GM19025 (cell line): ENCODE results near the gene NDUFAB1.
"Not testable (repeated sequence)": the region's sequence is repeated elsewhere in the genome, so short reads cannot be mapped to it uniquely, and the experiment has no call there.

ENCODE experiments used
- ATAC-seq: cut with Tn5 transposase; IDR thresholded peaks from one replicate; pipeline ENCODE4 v1.9.1; 2021; ENCODE audit warnings: mild to moderate bottlenecking, low read depth, moderate library complexity; ENCODE audit not compliant: unreplicated experiment

The NDUFAB1 gene

DNA sequence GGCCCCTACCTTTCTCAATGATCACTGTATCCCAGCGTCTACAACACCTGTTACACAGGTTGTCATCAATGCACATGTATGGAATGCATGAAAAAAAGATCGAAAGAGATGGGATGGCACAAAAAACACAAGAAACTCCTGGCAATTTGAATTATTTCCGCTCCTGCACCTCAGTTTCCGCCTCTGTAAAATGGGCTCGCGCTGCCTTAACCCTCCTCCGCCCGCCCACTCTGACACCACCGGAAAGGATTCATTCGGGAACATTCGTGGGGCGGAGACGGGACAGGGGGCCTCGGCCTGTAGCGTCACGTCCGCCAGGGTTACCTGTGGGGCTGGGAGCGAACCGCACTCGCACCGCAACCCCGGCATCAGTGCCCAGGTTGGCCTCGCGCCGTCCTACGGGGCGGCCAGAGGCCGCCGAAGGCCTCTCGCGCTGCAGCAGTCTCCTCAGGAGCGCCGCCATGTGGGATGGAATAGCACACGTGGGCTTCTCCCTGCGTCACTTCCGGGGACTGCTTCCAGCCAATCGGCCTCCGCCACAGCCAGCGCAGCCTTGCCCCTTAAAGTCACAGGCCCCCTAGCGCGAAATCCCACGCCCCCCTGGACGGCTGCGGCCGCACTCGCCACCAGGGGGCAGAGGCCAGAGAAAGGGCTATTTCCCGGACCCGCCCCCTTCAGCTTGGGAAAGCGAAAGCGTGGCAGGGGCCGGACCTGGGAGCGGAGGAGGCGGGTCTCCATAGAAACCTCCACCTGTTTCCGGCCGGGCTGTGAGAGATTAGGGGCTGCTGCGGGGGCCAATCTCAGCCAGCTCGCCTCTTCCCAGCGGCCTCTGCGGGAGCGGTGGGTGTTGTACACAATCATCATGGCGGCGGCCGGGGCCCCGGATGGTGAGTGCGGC lies 39.0 kb downstream of the NDUFAB1 start, which contains the start of the genes EARS2 and UBFD1:
TSS of gene EARS2 (minus strand) at position 470 of the 898 bp plus-strand sequence. CDS start at position 463, 7 bp downstream.
TSS of gene UBFD1 (plus strand) at position 847 of the 898 bp plus-strand sequence. CDS start at position 863, 16 bp downstream.
- ATAC-seq = peak; percentile 87

DNA sequence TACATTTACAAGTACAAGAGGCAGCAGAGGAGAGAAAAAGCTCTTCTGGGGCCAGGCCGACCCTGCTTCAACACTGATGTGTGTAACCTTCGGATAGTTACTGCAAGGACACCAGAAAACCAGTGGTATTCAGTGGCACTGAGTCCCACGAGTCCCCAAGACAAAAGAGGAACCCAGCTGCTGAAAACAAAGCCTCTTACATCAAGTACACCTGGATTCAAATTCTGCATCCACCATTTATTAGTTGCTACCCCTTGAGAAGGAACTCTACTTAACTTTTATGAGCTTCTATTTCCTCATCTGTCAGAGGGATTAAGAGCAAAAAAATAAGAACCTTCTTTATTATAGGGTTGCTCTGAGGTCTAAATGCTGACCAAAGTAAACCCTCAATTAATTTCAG lies 41.6 kb downstream of the NDUFAB1 start:
- no peak for ATAC-seq

DNA sequence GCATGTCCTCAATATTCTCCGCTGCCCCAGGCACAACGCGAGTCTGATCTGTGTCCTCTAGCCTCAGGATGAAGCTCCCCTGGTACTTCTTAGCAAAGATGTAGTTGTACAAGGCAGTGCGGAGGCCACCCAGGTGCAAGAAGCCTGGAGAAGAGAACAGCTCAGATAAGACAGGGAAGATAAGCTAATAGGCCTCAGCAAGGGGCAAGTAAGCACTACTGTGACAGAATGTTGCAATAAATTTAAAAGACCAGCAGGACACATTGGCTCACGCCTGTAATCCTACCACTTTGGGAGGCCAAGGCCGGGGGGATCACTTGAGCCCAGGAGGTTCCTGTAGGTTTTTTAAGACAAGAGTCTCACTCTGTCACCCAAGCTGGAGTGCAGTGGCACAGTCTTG lies 44.0 kb downstream of the NDUFAB1 start:
- ATAC-seq = no peak

DNA sequence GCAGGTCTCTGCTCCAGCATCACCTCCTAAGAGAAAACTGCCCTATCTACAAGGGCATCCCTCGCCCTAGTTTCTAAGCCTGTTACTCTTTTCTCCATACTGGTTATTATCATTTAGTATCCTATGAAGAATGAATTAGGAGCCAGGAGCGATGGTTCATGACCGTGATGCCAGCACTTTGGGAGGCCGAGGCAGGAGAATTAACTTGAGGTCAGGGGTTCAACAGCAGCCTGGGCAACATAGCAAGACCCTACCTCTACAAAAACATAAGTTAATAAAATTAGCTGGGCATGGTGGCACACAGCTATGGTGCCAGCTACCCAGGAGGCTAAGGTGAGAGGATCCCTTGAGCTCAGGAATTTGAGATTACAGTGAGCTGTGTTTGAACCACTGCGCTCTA lies 46.2 kb downstream of the NDUFAB1 start:
- no peak for ATAC-seq

DNA sequence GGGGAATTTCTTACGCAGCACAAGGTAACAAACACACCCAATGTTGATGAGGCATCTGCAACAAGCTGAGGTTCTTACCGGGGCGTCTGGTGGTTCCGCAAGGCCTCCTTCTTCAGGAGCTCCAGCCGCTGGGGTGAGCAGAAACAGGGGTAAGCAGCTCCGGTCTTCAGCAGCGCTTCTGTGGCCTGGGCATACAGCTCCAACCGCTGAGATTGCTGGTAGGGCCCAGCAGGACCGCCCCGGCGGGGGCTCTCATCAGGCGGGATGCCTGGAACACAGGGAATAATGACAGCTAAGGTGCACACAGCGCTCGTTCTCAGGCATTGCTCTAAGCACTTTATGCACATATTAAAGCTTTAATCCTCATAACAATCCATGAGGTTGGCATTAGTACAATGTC lies 51.7 kb downstream of the NDUFAB1 start:
- ATAC-seq = no peak

DNA sequence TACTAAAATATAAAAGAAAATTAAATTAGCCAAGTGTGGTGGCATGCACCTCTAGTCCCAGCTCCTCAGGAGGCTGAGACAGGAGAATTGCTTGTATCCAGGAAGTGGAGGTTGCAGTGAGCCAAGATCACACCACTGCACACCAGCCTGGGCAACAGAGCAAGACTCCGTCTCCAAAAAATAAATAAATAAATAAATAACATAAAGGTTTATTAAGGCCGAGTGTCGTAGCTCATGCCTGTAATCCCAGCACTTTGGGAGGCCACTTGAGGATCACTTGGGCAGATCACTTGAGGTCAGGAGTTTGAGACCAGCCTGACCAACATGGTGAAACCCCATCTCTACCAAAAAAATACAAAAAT lies 55.3 kb downstream of the NDUFAB1 start:
- ATAC-seq = not testable (repeated sequence)

DNA sequence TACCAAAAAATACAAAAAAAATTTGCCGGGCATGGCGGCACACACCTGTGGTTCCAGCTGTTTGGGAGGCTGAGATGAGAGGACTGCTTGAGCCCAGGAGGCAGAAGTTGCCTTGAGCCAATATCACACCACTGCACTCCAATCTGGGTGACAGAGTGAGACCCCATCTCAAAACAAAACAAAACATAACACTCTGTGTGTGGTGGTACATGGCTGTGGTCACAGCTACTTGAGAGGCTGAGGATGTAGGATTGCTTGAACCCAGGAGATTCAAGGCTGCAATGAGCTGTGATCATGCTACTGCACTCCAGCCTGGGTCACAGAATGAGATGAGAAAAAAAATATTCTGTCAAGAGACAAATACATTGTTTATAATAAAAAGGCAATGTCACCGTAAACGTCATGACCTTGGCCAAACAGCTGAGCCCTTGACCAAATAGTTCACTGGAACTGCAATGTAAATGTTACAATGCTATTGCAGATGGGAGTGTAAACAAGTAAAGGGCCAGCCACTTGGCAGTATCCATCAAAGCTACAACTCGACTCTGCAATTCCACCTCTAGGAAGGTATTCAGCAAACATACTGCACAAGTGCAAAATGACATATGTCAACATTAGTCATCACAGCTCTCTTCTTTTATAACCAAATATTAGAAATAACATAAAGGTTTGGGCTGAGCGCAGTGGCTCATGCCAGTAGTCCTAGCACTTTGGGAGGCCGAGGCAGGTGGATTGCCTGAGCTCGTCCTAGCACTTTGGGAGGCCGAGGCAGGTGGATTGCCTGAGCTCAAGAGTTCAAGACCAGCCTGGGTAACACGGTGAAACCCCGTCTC lies 55.9 kb downstream of the NDUFAB1 start:
- no peak for ATAC-seq

DNA sequence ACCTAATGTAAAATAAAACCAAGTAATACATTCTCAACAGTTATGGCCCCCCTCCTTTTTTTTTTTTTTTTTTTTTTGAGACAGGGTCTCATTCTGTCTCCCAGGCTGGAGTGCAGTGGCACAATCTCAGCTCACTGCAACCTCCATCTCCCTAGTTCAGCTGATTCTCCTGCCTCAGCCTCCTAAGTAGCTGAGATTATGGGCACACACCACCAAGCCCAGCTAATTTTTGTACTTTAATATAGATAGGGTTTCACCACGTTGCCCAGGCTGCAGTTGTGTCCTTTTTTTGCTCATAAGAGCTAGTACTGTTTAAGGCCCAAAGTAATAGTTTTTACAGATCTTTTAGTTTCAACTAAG lies 57.2 kb downstream of the NDUFAB1 start:
- ATAC-seq = no peak

DNA sequence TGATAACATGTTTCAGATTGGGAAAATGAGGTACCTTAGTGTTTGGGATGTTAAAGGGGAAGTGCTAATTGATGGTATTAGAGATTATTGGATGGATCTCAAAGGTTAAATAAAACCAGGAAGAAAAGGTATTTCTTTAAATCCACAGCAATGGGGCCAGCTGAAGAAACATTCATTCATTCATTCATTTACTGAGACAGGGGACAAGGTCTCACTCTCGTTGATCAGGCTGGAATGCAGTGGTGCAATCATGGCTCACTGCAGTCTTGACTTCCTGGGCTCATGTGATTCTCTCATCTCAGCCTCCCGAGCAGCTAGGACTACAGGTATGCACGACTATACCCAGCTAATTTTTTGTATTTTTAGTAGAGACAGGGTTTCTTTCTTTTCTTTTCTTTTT lies 58.7 kb downstream of the NDUFAB1 start:
- ATAC-seq = no peak

DNA sequence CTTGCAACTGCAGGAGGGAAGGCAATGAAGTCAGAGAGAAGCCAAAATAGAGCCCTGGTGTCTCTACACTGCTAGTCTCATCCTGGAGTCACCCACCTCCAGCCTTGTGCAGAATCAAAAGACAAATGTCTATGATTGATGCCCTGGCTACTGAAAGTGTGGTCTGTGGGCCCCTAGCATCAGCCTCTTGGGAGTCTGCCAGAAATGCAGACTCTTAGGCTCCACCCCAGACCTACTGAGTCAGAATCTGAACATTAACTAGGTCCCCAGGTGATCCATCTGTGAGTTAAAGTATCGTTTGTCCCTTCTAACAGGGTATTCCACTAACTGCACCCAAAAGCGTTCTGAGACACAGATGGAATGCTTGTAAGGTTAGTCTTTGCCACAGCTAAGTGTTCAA lies 60.2 kb downstream of the NDUFAB1 start:
- ATAC-seq = no peak

DNA sequence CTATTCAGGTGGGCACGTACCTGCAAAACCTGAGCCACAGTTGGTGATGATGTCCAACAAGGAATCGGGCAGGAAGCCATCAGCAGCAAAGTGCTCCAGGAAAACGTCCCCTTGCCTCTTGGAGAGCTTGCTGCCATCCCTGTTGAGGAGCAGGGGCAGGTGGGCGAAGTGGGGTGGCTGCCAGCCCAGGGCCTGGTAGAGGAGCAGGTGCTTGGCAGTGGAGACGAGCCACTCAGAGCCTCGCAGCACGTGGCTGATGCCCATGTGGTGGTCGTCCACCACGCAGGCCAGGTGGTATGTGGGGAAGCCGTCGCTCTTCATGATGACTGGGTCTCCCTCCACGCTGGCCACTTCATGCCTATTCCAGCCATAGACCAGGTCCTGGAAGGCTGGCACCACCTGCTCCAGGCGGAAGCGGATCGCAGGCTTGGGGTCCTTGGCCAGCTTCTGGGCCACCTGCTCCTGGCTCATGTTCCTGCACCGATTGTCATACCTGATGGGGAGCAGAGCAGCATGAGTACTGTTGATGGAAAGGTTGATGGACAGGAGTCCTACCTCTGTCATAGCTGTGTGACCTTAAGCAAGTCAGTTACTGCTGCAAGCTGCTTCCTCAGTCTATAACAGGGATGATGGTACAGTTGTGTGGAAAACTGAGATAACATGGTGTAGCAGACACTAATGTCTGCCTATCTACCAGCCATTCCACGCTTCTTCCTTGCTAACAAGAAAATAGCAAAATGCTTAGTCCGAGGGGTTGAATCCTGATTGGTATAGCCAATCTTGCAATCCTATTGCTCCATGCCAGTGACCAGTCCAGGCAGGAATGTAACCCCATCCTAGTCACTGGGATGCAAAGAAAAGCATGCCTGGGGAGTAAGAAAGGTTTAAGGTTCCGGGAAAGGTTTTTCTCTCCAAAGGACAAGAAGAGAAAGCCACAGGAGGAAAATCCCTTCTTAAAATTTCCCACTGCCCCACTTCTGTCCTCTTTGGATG lies 61.0 kb downstream of the NDUFAB1 start:
- ATAC-seq = no peak

DNA sequence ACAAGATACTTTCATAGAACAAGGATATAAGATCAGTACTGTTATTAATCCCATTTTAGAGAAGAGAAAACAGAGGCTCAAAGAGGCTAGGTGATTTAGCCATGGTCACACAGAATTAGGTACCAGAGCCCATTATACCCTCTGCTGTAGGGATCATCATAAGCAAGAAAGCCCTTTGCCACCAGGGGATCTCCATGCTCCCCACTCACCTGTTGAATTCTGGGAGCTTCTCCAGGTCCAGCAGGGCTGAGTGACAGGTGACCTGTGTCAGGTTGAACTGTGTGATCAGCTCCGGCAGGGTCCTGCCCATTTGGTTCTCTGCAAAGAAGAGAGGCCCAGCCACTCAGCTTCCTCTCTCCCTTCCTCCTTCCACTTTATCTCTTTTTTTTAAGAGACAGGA lies 63.7 kb downstream of the NDUFAB1 start:
- ATAC-seq = no peak
